ENCODE measurements around the gene TBX1. TPM values are rescaled to one million over a fixed set of nuclear protein-coding genes. Genes with fewer than 3 reads are reported as not detected.
A peak's percentile ranks its signal among the peaks of the same experiment; 100 is the strongest.

The TBX1 gene
- total RNA-seq = 0.48 TPM
- long read RNA-seq, partial matches to known transcripts = 0 of 1 reads
- long read RNA-seq, other reads (novel, unspliced or antisense) = 1 of 1 reads

DNA sequence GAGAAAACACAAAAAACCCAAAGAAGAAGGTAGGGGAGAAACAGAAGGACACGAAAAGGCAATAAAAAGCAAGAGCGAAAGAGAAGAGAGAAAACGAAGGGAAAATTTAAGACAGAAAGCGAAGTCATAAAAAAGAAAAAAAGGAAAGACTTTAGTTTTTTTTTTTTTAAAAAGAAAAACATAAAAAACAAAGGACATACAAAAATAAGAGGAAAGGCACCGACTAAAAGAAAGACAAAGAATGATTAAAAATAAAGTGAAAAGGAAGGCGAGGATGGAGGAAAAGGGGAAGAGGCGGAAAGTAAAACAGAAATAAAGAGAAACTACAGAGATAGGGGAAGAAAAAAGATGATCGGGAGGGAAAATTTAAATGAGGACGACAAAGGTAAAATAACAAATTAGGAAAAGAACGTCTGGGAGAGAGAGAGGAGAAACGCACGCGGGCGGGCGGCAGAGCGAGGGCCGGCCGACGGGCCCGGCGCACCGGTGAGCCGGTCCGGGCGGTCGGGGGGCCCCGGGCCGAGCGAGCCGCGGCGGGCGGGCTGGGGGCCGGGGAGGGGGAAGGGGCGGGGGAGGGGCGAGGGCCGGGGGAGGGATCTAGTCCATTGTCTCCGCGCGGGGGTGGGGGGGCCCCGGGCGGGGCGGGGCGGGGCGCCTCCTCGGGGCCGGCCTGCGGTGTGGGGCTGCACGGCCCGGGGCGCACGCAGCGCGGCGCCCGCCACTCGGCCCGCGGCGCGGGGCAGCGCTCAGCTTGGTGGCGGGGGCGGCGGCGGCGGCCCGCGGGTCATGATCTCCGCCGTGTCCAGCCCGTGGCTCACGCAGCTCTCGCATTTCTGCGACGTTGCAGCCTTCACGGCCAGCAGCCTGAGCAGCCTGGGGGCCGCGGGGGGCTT is at the start of gene TBX1:
Gene TBX1 (plus strand): TSS at position 721 of the 893 bp plus-strand sequence. CDS start 66 bp downstream, at position 787.
- intact Hi-C loops (cut with DNase I) = no loop called here
- no peak for DNase-seq (ENCODE audit: low spot score)

DNA sequence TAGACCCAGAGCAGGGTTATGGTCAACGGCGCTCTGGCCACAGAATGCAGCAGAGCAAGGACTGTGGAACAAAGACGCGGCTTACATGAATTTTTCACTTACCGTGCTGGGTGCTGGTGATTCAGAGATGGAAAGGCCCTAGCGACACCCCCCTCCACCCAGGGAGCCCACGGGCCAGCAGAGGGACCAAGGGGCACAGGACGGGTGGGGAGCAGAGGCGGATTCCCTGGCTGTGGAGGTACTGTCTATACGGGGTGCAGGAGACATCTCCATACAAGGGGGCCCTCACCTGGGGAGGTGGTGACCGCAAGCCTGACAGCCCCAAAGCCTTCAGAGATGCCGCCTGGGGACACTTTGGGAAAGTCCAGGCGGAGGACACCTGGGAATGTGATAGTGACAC is 47.3 kb upstream of the TBX1 start:
- no peak for DNase-seq (ENCODE audit: low spot score)
- intact Hi-C loops (cut with DNase I) = loop anchor here (10.0 kb wide), 2 partner anchors 48 to 418 kb away; partner anchors contain the start of gene CLTCL1

- intact Hi-C loops (cut with DNase I) = loop anchor here (10.0 kb wide), 2 partner anchors 49 to 419 kb away; partner anchors contain the start of gene CLTCL1
- no peak for DNase-seq (ENCODE audit: low spot score)
These were observed 46.8 kb upstream of the TBX1 start for GRCh38 chr22:19713650-19714311.

GRCh38 chr22:19714312-19715187 is 46.0 kb upstream of the TBX1 start, which contains the start of gene SEPTIN5:
SEPTIN5 (plus strand) TSS chr22:19714503; CDS start chr22:19714589, 86 bp downstream.
- DNase-seq (ENCODE audit: low spot score) = no peak
- intact Hi-C loops (cut with DNase I) = loop anchor here (10.0 kb wide), 2 partner anchors 50 to 420 kb away; partner anchors contain the start of gene CLTCL1

GRCh38 chr22:19715188-19715930 is 45.2 kb upstream of the TBX1 start:
- intact Hi-C loops (cut with DNase I) = loop anchor here (10.0 kb wide), 2 partner anchors 51 to 421 kb away; partner anchors contain the start of gene CLTCL1
- no peak for DNase-seq (ENCODE audit: low spot score)

- no peak for DNase-seq (ENCODE audit: low spot score)
- intact Hi-C loops (cut with DNase I) = loop anchor here (10.0 kb wide), 2 partner anchors 51 to 421 kb away; partner anchors contain the start of gene CLTCL1
These were observed 44.3 kb upstream of the TBX1 start for GRCh38 chr22:19716041-19716828.

- DNase-seq (ENCODE audit: low spot score) = no peak
- intact Hi-C loops (cut with DNase I) = loop anchor here (10.0 kb wide), 2 partner anchors 52 to 422 kb away; partner anchors contain the start of gene CLTCL1
These were observed 43.8 kb upstream of the TBX1 start for GRCh38 chr22:19716829-19717105.

GRCh38 chr22:19717181-19717580 is 43.4 kb upstream of the TBX1 start:
- DNase-seq (ENCODE audit: low spot score) = no peak
- intact Hi-C loops (cut with DNase I) = loop anchor here (10.0 kb wide), 2 partner anchors 52 to 422 kb away; partner anchors contain the start of gene CLTCL1

DNA sequence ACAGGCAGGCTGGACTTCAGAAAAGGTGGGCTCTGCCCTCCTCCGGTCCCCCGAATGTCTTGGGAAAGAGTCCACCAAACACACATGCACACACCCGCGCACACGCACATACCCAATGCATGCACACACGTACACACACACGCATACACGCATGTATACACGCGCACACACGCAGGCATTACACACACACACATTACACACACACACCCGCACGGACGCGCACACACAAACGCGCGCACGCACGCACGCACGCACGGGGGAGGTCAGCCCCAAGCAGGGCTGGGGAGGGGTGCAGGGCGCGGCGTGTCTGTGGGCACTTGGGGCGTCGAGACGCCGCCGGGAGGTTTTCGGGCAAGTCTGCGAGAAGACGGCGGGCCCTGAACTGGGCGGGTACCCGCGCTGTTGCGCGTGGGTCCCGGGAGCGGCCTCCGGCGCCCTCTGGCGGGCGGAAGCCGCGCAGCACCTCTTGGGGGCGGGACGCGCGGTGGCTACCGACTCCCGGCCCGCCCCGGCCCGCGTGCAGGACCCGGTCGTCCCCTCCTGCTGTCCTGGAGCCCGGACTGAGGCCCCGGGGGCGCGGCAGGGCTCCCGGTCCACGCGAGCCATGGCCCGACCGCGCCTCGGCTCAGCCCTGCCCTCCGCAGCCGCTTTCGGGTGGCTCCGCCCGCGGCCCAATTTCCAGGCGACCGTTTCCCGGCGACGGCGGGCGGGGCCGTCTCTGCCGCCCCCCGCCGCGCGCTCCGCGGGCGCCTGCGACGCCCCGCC is 42.7 kb upstream of the TBX1 start:
- DNase-seq (ENCODE audit: low spot score) = peak; percentile 92
- intact Hi-C loops (cut with DNase I) = loop anchor here (1.0 to 10.0 kb wide), 3 partner anchors 39 to 423 kb away; partner anchors contain the start of gene CLTCL1

GRCh38 chr22:19718456-19719049 is 42.0 kb upstream of the TBX1 start:
- DNase-seq (ENCODE audit: low spot score) = no peak
- intact Hi-C loops (cut with DNase I) = loop anchor here (1.0 to 10.0 kb wide), 3 partner anchors 39 to 424 kb away; partner anchors contain the start of gene CLTCL1

DNA sequence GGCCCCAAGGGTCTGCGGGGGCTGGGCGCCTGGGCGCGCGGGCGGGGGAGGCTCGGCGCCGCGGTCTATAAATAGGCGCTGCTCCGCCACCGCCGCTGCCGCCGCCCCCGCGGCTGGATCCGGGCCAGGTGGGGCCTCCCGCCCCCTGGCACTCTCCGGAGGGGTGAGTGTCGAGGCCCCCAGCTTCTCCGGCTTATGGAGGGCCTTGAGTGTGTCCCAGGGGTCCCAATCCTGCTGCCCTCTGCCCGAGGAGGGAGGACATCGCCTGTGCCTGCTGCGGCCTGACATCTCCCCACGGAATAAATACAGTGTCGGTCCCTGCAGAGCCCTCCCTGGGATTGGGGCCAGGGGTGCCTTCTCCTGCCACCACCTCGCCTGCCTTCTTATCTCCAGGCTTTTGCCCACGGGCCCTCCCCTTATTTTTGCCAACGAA is 41.5 kb upstream of the TBX1 start:
- no peak for DNase-seq (ENCODE audit: low spot score)
- intact Hi-C loops (cut with DNase I) = loop anchor here (10.0 kb wide), 2 partner anchors 54 to 424 kb away; partner anchors contain the start of gene CLTCL1

DNA sequence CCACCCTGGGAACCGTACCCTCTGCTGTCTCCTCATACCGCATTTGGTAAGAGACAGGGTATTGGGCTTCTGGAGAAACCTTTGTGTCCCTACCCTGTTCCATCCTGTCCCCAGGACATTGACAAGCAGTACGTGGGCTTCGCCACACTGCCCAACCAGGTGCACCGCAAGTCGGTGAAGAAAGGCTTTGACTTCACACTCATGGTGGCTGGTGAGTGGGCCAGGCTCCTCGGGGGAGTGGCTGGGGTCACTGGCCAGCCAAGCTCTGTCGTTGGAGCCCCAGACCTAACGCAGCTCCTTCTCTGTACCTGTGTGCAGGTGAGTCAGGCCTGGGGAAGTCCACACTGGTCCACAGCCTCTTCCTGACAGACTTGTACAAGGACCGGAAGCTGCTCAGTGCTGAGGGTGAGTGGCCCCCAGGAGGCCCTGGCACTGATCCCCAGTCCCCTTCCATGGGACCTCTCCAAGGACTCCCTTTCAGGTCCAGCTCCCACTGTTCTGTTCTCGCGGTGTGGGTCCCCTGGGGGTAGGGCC is 41.0 kb upstream of the TBX1 start:
- intact Hi-C loops (cut with DNase I) = loop anchor here (5.0 to 10.0 kb wide), 3 partner anchors 55 to 425 kb away; partner anchors contain the start of genes CLTCL1, COMT and TXNRD2
- no peak for DNase-seq (ENCODE audit: low spot score)

GRCh38 chr22:19720150-19720827 is 40.3 kb upstream of the TBX1 start:
- DNase-seq (ENCODE audit: low spot score) = no peak
- intact Hi-C loops (cut with DNase I) = loop anchor here (5.0 kb wide), 1 partner anchor 222 kb away; the partner anchor contains the start of genes COMT and TXNRD2

- intact Hi-C loops (cut with DNase I) = loop anchor here (5.0 kb wide), 1 partner anchor 221 kb away; the partner anchor contains the start of genes COMT and TXNRD2
- no peak for DNase-seq (ENCODE audit: low spot score)
These were observed 39.6 kb upstream of the TBX1 start for GRCh38 chr22:19720999-19721329.
